CD4-positive, alpha-beta T cell treated with Interleukin-17A for 1 hour (primary cell): Measurements from ENCODE around the gene ADCY5.

Experiments used
- DNase-seq: peaks from one replicate; pipeline ENCODE4 v3.0.0-alpha.2; 2020

Gene ADCY5

DNA sequence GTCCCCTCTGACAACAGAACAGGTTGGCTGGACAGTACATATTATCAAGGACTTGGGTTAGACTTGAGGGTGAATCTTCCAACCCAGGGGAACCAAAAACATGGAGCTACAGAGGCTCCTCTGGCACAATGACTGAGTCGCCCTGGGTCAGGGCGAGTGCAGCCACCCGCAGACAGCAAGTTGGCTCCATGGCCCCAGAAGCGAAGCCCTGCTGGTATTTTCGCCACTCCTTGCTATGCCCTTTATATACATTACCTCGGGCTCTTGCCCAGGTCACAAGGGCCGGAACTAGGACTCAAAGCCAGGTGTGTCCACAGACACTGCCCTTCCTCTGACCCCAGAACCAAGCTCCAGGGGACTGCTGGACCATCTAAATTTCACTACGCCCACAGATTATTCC, 64.6 kb downstream of the ADCY5 start:
- DNase-seq = no peak

- no peak for DNase-seq
Measured at GRCh38 chr3:123383091-123384053, 65.5 kb downstream of the ADCY5 start.

DNA sequence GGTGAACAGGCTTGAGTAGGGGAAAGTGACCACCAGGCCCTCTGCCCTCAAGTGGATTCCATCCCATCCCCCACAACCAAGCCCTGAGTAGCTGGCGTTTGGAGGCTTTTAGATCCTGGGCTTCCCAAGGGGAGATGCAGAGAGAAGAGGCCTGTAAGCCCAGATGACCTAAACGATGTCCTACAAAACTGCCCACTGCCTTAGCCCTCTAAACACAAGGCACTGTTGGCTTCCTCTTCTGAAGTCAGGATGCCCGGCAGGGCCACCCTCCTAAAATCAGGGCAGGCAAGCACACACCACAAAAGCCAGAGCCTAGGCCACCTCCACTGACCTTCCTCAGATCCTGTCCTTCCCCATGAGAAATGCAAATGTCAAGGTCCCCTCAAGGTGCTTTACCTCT, 68.6 kb downstream of the ADCY5 start:
- no peak for DNase-seq

DNA sequence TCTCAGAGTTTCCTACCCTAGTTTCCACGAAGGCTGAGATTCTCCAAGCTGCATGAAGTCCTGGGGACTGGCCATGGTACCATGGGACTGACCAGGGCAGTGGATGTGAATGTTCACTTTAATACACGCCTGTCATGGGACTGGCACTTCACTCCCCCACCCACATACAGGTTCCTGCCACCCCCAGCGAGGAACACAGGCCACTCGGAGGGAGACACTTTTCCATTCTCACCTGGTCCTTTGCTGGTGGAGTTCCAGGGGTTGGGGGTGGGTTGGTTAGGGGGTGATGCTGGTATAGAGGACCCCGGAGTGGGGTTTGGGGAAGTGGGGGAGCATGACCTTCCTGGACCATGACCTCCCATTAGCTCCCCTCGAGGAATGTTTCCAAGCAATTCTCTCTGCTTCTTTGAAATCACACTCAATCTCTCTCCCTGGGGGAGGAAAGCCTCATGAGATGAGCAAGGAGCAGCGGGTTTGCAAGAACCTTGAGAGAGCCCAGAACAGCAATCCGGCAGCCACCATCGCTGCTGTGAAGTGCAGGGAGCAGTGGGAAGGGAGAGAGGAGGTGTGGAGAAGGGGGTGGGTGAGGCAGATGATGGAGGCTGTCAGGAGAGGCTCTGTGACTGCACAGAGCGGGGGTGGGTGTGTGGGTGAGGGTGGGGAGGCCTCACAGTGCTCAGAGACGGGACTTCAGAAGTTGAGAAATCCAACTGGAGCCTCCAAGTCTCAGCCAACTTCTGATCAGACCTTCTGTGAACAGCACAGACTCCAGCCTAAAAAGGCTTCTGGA, 69.7 kb downstream of the ADCY5 start:
- DNase-seq = no peak

DNA sequence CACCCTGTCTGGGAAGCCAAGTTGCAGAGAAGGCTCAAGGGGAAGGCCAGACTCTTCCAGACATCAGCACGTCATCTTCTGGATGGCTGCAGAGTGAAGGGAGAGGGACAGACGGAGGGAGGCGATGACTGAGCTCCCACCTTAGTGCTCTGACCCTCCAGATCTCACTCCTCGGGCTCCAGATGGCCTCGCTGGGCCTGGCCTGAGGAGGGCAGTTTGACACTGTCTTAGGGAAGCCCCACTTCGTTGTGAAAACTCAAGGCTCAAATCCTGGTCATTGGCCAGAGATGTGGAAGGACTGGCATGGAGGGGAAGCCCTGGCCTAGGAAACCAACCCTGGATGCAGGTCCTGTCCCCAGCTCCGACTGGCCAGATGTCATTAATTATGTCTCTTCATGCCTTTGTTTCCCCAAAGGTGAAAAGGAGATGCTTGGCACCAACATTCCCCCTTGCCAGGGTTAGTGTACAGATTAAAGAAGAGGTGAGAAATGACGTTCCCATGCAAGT, 70.4 kb downstream of the ADCY5 start:
- no peak for DNase-seq

DNA sequence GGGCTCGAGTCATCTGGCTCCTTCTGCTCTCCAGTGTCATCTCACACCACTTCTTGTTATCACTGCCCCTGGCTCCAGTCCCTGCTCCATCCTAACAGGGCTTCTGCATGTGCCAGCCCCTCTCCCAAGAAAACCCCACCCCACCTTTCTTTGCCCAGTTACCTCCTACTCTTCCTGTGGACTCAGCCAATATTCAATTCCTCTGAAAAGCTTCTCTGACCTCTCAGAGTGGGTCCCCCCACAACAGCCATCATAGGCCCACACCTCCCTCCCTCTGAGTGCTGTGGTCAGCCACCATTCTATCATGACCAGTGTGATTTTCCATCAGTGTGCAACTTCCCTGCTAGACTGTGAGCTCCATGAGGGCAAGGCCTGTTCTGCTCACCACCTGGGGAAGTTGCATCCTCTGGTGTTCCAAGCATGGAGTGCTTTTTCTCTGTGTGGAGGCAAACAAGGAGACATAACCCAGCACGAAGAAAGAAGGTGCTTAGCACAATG, 71.6 kb downstream of the ADCY5 start:
- DNase-seq = no peak

DNA sequence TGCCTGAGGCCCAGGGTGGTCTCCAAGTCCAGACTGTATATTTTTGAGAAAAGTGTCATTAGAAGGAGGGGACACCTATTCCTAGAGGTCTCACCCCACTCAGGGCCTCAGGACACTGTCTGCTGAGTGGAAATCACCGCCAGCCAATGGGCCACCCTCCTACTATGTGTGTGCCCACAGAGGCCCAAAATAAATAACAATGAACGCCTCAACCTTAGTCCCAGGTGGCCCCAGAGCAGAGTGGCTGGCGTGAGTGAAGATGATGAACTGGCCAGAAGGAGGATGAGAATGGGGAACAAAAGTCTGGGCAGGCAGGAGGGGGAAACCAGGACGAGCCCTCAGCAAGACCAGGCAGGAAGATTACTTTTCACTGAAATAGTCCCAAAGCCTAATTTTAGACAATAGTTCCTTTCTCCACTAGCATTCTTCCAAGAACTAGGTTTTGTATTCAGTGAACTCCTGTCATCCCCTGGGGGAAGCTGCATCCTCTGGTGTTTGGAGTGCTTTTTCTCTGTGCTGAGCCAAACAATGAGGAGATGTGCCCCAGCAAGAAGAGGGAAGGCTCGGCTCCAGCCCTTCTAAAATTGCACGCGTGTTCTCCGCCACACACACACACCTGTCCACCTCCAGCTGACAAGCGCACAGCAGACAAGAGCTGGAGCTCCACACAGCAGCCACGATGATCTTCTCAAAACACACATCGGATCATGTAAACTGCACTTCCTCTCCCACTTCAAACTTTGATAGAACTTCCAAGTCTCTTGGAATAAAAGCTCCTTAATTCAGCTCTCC, 72.2 kb downstream of the ADCY5 start:
- DNase-seq = no peak

DNA sequence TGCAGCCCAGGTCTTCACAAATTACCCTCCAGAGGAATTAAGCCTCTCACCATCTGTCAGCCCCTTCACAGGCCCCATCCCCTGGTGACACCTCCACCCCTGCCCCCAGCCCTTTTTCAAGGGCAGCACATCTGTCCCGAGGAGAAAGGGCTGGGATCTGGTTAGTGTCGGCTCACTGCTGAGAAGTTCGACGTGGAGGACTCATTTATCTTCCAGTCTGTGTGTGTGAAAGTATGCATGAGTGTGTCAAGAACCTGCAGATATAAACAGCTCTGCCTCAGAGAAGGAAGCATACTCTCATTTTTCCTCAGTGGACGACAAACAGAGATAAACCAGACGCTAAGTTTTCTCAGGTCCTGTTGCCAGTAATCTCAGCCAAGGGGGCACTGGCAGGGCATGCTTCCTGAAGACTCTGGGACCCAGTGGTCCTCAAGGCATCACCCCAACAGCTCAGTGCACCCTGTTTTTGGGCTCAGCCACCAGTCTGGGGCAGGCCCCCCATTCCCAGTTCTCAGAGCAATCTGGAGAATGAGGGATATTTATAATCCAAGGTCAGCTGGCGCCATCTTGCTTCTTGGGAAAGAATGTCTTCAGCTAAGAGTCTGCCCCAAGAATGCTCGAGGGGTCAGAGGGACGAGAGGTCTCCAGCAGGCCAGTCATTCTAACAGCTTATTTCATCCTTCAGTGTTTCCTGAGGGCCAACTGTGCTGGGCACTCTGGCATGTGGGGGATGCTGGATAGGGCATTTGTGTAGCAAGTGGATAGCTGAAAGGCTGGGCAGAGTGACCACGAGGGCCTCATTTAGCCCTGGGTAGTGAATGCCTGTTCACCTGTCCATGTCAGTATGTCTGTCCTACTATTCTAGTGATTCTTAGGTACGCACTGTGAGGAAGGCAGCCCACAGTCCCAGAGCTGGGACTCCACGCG, 73.6 kb downstream of the ADCY5 start:
- no peak for DNase-seq

GRCh38 chr3:123374016-123374415, 74.9 kb downstream of the ADCY5 start:
- DNase-seq = no peak

DNA sequence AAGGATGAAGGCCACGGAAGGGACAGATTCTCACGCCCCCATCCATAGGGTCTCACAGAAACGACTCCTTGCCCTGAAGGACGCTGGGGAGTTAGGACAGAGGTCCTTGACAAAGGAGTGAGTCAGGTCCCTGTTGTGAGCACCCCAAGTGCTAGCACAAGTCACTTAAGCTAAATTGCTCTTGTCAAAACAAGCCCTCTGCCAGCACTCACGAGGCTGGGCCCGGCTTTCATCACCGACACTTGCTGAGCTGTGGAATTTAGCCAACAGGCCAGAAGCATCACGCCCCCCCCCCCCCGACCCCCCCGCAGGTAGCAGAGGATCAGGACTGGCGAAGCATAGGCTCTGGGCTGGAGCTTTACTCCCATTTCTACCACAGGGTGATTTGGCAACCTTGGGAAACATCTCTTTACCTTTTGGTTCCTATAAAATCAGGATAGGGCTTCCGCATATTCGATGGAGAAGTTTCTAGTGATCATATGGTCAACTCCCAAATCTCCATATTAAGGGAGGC, 75.4 kb downstream of the ADCY5 start:
- DNase-seq = no peak

GRCh38 chr3:123372686-123373473, 76.0 kb downstream of the ADCY5 start:
- no peak for DNase-seq

DNA sequence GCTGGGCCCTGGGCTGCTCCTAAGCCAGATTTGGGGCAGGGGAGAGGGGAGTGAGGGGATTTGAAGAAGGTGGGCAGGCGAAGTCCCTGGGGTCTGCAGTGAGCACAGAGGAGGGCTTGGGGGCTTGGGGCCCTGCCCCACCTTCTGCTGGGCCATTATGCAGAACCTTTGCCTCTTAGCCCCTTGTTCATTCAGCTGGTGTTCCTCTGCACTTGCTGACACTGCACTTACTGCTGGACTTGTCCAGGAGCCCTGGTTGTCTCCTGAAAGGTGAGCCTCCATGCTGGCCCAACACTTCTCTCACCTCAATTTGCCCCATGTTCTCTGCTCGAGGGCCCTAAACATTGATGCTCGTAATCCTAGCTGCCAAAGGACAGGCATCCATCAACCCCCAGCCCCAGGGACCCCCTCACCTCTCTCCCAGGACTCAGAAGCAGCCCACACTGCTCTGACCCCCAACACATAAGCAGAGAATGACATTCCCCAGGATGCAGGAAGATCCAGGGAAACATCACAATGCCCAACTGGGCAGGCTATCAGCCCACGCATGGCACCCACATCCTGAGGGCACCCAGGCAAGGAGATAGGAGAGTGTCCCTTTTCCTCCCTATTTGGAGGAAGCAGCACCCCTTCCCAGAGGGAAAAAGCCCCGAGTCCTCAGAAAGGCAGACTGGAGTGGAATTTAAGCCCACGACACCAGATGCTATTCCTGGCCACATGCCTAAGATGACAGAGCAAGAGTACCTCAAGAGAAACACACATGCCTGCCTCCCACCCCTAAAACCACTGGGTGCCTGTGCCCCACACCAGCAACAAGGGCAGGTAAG, 76.8 kb downstream of the ADCY5 start:
- DNase-seq = no peak

GRCh38 chr3:123371426-123371825, 77.5 kb downstream of the ADCY5 start:
- no peak for DNase-seq

GRCh38 chr3:123370819-123371218, 78.1 kb downstream of the ADCY5 start:
- DNase-seq = no peak

DNA sequence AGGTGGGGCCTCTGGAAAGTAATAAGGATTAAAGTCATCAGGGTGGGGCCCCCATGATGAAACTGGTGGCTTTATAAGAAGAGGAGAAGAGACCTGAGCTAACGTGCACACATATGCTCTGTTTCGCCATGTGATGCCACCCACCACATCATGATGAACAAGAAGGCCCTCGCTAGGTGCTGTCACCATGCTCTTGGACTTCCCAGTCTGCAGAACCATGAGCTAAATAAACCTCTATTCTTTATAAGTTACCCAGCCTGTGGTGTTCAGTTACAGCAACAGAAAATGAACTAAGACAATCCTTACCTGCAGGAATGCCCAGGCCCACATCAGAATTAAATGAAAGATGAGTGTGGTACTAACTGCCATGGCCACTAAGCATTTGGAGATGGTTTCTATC, 79.8 kb downstream of the ADCY5 start:
- DNase-seq = no peak

DNA sequence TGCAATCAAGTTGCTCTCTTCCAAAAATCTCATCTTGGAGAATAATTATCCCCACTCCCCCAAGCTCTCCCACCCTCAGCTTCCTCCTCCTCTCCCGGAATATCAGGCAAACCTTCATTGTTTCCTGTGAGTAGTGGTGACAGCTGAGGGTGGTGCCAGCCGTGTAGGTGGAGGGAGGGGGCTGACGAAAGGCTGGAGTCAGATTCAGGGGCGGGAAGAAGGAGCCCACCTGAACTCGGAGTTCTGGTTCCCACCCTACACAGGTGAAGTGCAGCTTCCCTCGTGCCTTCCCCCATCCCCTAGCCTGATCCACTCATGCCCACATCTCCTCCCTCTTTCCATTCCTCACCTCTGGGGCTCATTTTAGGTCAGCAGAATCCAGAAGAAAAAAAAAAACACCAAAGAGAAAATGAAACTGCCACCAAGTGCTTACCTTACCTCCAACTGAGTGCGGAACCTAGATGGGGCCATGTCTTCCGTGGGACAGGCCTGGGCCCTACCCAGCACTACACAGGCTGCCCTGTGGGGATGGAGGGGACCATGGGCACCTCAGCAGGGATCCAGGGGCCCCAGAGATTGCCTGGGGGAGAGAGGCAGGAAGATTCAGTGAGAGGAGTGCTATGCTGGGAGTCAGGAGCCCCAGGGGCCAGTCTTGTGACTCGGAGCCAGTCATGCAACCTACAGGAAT, 81.3 kb downstream of the ADCY5 start:
- no peak for DNase-seq

GRCh38 chr3:123365450-123366143, 83.3 kb downstream of the ADCY5 start:
- DNase-seq = no peak

DNA sequence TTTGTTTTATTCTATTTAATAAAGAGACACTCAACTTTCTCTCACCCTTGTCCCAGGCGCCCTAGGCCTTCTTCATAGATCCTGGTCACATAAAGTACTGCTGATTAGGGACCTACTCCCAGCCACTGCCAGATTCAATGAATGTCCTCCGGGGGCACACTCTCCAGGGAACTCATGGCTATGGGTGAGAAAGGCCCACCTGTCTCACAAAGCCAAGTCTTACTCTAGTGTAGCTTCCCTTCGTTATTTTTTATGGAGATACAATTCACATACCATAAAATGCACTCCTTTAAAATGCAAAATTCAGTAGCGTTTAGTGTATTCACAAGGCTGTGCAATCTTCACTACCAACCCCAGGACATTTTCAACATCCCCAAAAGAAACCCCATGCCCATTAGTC, 87.8 kb downstream of the ADCY5 start:
- DNase-seq = no peak
